HEK293T (cell line): Measurements from ENCODE around the gene LRRC27.

Experiments
- ARNT ChIP-seq: fragments of 450-650 bp; IDR thresholded peaks from 2 replicates; pipeline ENCODE4 v1.6.1; 2017; ENCODE audit warnings: mild to moderate bottlenecking
- BHLHE40 ChIP-seq: fragments of 450-650 bp; IDR thresholded peaks from 2 replicates; pipeline ENCODE4 v1.6.1; 2016; ENCODE audit warnings: mild to moderate bottlenecking, moderate library complexity, borderline replicate concordance
- FOXA1 ChIP-seq: fragments of 450-650 bp; IDR thresholded peaks from 2 replicates; pipeline ENCODE4 v1.6.1; 2016; ENCODE audit warnings: mild to moderate bottlenecking
- FOXM1 ChIP-seq: fragments of 450-650 bp; IDR thresholded peaks from 2 replicates; pipeline ENCODE4 v1.6.1; 2017; ENCODE audit warnings: mild to moderate bottlenecking, borderline replicate concordance
- HDGF ChIP-seq: fragments of 450-650 bp; IDR thresholded peaks from 2 replicates; pipeline ENCODE4 v1.6.1; 2017; ENCODE audit warnings: antibody characterized with exemption, borderline replicate concordance
- SP1 ChIP-seq: fragments of 450-650 bp; IDR thresholded peaks from 2 replicates; pipeline ENCODE4 v1.6.1; 2017
- SUZ12 ChIP-seq: fragments of 450-650 bp; IDR thresholded peaks from 2 replicates; pipeline ENCODE4 v1.6.1; 2016; ENCODE audit warnings: mild to moderate bottlenecking
- TARDBP ChIP-seq: fragments of 450-650 bp; IDR thresholded peaks from 2 replicates; pipeline ENCODE4 v1.6.1; 2016
- ZNF384 ChIP-seq: fragments of 450-650 bp; IDR thresholded peaks from 2 replicates; pipeline ENCODE4 v1.6.1; 2016
- TF ChIP-seq, protein P1 (sequence below): fragments of 450-650 bp; IDR thresholded peaks from 2 replicates; pipeline ENCODE4 v1.6.1; 2016

DNA sequence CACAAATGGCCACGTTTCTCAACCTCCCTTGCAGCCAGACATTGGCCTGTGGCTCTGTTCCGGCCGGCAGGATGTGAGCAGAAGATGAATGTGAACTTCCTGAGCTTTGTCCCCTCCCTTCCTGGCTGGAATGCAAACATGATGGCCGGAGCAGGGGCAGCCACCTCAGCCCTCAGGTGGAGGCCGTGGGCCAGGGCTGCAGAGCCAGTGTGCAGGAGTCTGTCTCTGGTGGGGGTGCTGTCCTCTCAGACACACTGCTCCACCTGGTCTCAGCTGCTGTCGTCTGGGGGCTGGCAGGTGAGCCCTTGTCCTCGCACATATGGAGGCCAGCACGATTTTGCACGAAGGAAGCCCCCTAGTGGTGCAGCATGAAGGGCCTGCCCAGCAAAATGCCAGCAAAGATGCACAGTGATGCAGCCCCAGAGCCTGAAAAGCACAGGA lies 39.7 kb downstream of the LRRC27 start:
- TF ChIP-seq BHLHE40 (no peak), SP1 (no peak), TARDBP (no peak), SUZ12 (no peak), HDGF (no peak), ZNF384 (no peak), FOXM1 (no peak), FOXA1 (no peak), ARNT (no peak)
- TF ChIP-seq, protein P1, sequence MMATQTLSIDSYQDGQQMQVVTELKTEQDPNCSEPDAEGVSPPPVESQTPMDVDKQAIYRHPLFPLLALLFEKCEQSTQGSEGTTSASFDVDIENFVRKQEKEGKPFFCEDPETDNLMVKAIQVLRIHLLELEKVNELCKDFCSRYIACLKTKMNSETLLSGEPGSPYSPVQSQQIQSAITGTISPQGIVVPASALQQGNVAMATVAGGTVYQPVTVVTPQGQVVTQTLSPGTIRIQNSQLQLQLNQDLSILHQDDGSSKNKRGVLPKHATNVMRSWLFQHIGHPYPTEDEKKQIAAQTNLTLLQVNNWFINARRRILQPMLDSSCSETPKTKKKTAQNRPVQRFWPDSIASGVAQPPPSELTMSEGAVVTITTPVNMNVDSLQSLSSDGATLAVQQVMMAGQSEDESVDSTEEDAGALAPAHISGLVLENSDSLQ: no peak
